Stomach (tissue), 9 donors: ENCODE results near the gene IL20RB. TPM values are rescaled to one million over a fixed set of nuclear protein-coding genes. Genes with fewer than 3 reads are reported as not detected.

Experiments
- DNase-seq, 2 donors: peaks; one replicate each; pipeline versions ENCODE4 v3.0.0 to v3.0.0-alpha.2; 2013 to 2019
- H3K27ac ChIP-seq, 5 donors: fragments of 200-600 bp in 4 of 5; sonication (generic) in 4 of 5; one replicate each; pipeline ENCODE4 v1.5.1; 2013 to 2019; ENCODE audit warnings: mild to moderate bottlenecking in 1 of 5, moderate library complexity in 1 of 5
- H3K27me3 ChIP-seq, 3 donors: fragments of 200-600 bp; sonication (generic); one replicate each; pipeline ENCODE4 v1.5.1; 2017 to 2019; ENCODE audit warnings: mixed run types in 1 of 3
- H3K36me3 ChIP-seq, 4 donors: fragments of 200-600 bp; sonication (generic); 1 replicate in 3 of 4; 2 replicates in 1 of 4; pipeline ENCODE4 v1.5.1; 2016 to 2019
- H3K4me1 ChIP-seq, 4 donors: fragments of 200-600 bp; sonication (generic); one replicate each; pipeline ENCODE4 v1.5.1; 2016 to 2019
- H3K4me3 ChIP-seq, 4 donors: fragments of 200-600 bp; sonication (generic) in 3 of 4; one replicate each; pipeline ENCODE4 v1.5.1; 2016 to 2019; ENCODE audit warnings: mild to moderate bottlenecking in 1 of 4
- H3K9me3 ChIP-seq, 4 donors: fragments of 200-600 bp; sonication (generic); one replicate each; pipeline ENCODE4 v1.5.1; 2016 to 2019
- CTCF ChIP-seq, 7 experiments: fragments of 450-650 bp in 4 of 7; fragments of 200-600 bp in 3 of 7; sonication (generic) in 3 of 7; IDR thresholded peaks; one replicate each; pipeline ENCODE4 v1.5.1; 2016 to 2019; ENCODE audit warnings: antibody characterized with exemption in 7 of 7, control low read depth in 2 of 7, mild to moderate bottlenecking in 1 of 7
- EP300 ChIP-seq: sonication (generic); formaldehyde crosslinking; IDR thresholded peaks from one replicate; pipeline ENCODE4 v1.6.1; 2017; ENCODE audit warnings: antibody characterized with exemption
- POLR2A ChIP-seq, 4 donors: fragments of 450-650 bp; IDR thresholded peaks; one replicate each; pipeline ENCODE4 v1.6.1; 2016; ENCODE audit warnings: antibody characterized with exemption in 4 of 4, control low read depth in 2 of 4, mild to moderate bottlenecking in 1 of 4, moderate library complexity in 1 of 4
- POLR2AphosphoS5 ChIP-seq, 3 donors: sonication (generic); formaldehyde crosslinking; IDR thresholded peaks; one replicate each; pipeline ENCODE4 v1.6.1; 2016; ENCODE audit warnings: antibody characterized with exemption in 3 of 3
- WGBS, 5 donors: extraction: QIAGEN DNeasy Blood & Tissue Kit in 3 of 5; methylation state at CpG; one replicate each; pipeline versions ENCODE4 v1.1.5 to v1.1.7; 2013 to 2018; 5-methylcytosine and 5-hydroxymethylcytosine counted together
- intact Hi-C: fragments of 100-400 bp; cut with DNase I; formaldehyde crosslinking; loops from one replicate; pipeline ENCODE4 v1.15.1; 2023; ENCODE audit warnings: low total_unique reads
- polyA plus RNA-seq, 3 donors: library from polyadenylated mRNA; stranded (reverse); fragments of 200-250 nt; gene quantifications; one replicate each; pipeline ENCODE4 v1.2.3, GENCODE V29; 2013
- total RNA-seq, 5 donors: library from RNA; depleted of rRNA; stranded (reverse); fragments of >200 nt; gene quantifications; one replicate each; pipeline versions ENCODE4 v1.1.0 to v1.2.3, GENCODE V29; 2014 to 2016
- donor health status: healthy with polysubstance abuse.
- donor health status: Bipolar disorder and iron deficiency.
- donor health status: healthy.

Gene IL20RB
- total and polyA plus RNA-seq, 8 donors, result 0.46 to 37.3 (median 1.3) TPM; not detected in 3

- DNase-seq, result no peak
- Histone ChIP-seq H3K27ac (no peak overlapping the region), H3K4me1 (peaks cover 0 to 5% (median 3%) of the 10 kb centered on the region in 4 donors), H3K36me3 (no peaks in the 10 kb centered on the region), H3K9me3 (no peaks in the 10 kb centered on the region), H3K27me3 (no peaks in the 10 kb centered on the region), H3K4me3 (no peak overlapping the region)
- TF ChIP-seq POLR2A (IDR thresholded peaks at IDR 0.05), result no peak
- TF ChIP-seq EP300, result no peak
- TF ChIP-seq POLR2AphosphoS5 (IDR thresholded peaks at IDR 0.05), result no peak
- TF ChIP-seq CTCF (IDR thresholded peaks at IDR 0.05), result no peak
- intact Hi-C loops, result no loop called here
- 91 to 97% (median 95%) methylated on average over 4 of the region's 4 CpGs for WGBS, 5 donors
These were observed 51.2 kb downstream of the IL20RB start for GRCh38 chr3:137008976-137009375.

DNA sequence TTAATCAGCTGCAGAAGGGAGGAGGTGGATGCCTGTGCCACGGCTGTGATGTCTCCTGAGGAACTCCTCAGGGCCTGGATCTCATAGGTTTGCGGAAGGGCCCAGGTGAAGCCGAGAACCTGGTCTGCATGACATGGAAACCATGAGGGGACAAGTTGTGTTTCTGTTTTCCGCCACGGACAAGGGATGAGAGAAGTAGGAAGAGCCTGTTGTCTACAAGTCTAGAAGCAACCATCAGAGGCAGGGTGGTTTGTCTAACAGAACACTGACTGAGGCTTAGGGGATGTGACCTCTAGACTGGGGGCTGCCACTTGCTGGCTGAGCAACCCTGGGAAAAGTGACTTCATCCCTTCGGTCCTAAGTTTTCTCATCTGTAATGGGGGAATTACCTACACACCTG lies 52.4 kb downstream of the IL20RB start:
- no peak overlapping the region for H3K27ac ChIP-seq
- TF ChIP-seq CTCF (IDR thresholded peaks at IDR 0.05) (no peak), POLR2A (IDR thresholded peaks at IDR 0.05) (no peak), EP300 (no peak), POLR2AphosphoS5 (IDR thresholded peaks at IDR 0.05) (no peak)
- no peak for DNase-seq
- peaks cover 0 to 10% (median 3%) of the 10 kb centered on the region in 4 donors for H3K4me1 ChIP-seq
- intact Hi-C loops, result loop anchor here (5.0 to 10.0 kb wide), 3 partner anchors 248 to 925 kb away; no protein-coding TSS in a partner anchor
- H3K36me3 ChIP-seq, result no peaks in the 10 kb centered on the region
- H3K9me3 ChIP-seq, result no peaks in the 10 kb centered on the region
- 90 to 98% (median 93%) methylated on average over 6 of the region's 6 CpGs for WGBS, 5 donors
- H3K27me3 ChIP-seq, result no peaks in the 10 kb centered on the region
- H3K4me3 ChIP-seq, result no peak overlapping the region

GRCh38 chr3:137011153-137011552 lies 53.4 kb downstream of the IL20RB start:
- TF ChIP-seq EP300, result no peak
- 83 to 93% (median 90%) methylated on average over 4 of the region's 4 CpGs for WGBS, 5 donors

GRCh38 chr3:137012097-137012501 lies 54.3 kb downstream of the IL20RB start:
- TF ChIP-seq CTCF (IDR thresholded peaks at IDR 0.05) (no peak), POLR2A (IDR thresholded peaks at IDR 0.05) (no peak), POLR2AphosphoS5 (IDR thresholded peaks at IDR 0.05) (no peak), EP300 (no peak)
- intact Hi-C loops, result loop anchor here (5.0 to 10.0 kb wide), 3 partner anchors 250 to 927 kb away; no protein-coding TSS in a partner anchor
- Histone ChIP-seq H3K27ac (no peak overlapping the region), H3K9me3 (no peaks in the 10 kb centered on the region), H3K4me1 (peaks cover 0 to 10% (median 3%) of the 10 kb centered on the region in 4 donors), H3K36me3 (no peaks in the 10 kb centered on the region), H3K27me3 (no peaks in the 10 kb centered on the region), H3K4me3 (no peak overlapping the region)
- 63 to 75% (median 69%) methylated on average over 3 of the region's 3 CpGs for WGBS, 5 donors
- DNase-seq, result no peak

More at GRCh38 chr3:137011153-137011552, 53.4 kb downstream of the IL20RB start:
- H3K27me3 ChIP-seq, result no peaks in the 10 kb centered on the region
- no peak overlapping the region for H3K4me3 ChIP-seq
- peaks cover 0 to 10% (median 3%) of the 10 kb centered on the region in 4 donors for H3K4me1 ChIP-seq
- intact Hi-C loops, result loop anchor here (5.0 to 10.0 kb wide), 3 partner anchors 249 to 926 kb away; no protein-coding TSS in a partner anchor
- H3K36me3 ChIP-seq, result no peaks in the 10 kb centered on the region
- DNase-seq, result no peak
- H3K9me3 ChIP-seq, result no peaks in the 10 kb centered on the region
- H3K27ac ChIP-seq, result no peak overlapping the region
